ENCODE results near the gene AGO1.

The AGO1 gene

GRCh38 chr1:35925741-35926140, 42.7 kb downstream of the AGO1 start:
- H3K27me3 ChIP-seq (replicated peaks), result no peaks in the 10 kb centered on the region
- in situ Hi-C loops (cut with HindIII; ENCODE audit: low pct_ligation_motif_present, low sequenced_read_pairs), result no loop called here
- DNase-seq, result no peak
- no peak overlapping the region for H3K27ac ChIP-seq
- H3K36me3 ChIP-seq (replicated peaks), result peaks cover 4% of the 10 kb centered on the region
- no peak overlapping the region for H3K4me3 ChIP-seq (ENCODE audit: low read depth, low read length)
- TF ChIP-seq, protein P1, sequence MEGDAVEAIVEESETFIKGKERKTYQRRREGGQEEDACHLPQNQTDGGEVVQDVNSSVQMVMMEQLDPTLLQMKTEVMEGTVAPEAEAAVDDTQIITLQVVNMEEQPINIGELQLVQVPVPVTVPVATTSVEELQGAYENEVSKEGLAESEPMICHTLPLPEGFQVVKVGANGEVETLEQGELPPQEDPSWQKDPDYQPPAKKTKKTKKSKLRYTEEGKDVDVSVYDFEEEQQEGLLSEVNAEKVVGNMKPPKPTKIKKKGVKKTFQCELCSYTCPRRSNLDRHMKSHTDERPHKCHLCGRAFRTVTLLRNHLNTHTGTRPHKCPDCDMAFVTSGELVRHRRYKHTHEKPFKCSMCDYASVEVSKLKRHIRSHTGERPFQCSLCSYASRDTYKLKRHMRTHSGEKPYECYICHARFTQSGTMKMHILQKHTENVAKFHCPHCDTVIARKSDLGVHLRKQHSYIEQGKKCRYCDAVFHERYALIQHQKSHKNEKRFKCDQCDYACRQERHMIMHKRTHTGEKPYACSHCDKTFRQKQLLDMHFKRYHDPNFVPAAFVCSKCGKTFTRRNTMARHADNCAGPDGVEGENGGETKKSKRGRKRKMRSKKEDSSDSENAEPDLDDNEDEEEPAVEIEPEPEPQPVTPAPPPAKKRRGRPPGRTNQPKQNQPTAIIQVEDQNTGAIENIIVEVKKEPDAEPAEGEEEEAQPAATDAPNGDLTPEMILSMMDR (IDR thresholded peaks at IDR 0.05; ENCODE audit: low read depth, low read length, missing control alignments), result no peak

- DNase-seq, result no peak
- in situ Hi-C loops (cut with HindIII; ENCODE audit: low pct_ligation_motif_present, low sequenced_read_pairs), result no loop called here
- H3K36me3 ChIP-seq (replicated peaks), result peaks cover under 1% of the 10 kb centered on the region
- TF ChIP-seq, protein P1 (IDR thresholded peaks at IDR 0.05; ENCODE audit: low read depth, low read length, missing control alignments), result no peak
- H3K27ac ChIP-seq, result no peak overlapping the region
- no peak overlapping the region for H3K4me3 ChIP-seq (ENCODE audit: low read depth, low read length)
- no peaks in the 10 kb centered on the region for H3K27me3 ChIP-seq (replicated peaks)
Measured at GRCh38 chr1:35927472-35927871, 44.5 kb downstream of the AGO1 start.

GRCh38 chr1:35929730-35930592, 47.0 kb downstream of the AGO1 start:
- peak; percentile 33 for DNase-seq

GRCh38 chr1:35930593-35931445, 47.8 kb downstream of the AGO1 start, which contains the start of gene AGO3:
Gene AGO3 (plus strand): TSS chr1:35931105. CDS start chr1:35931427, 322 bp downstream.
- Histone ChIP-seq H3K27me3 (replicated peaks) (no peaks in the 10 kb centered on the region), H3K27ac (peak within 1 kb of the TSS; percentile 96), H3K4me3 (ENCODE audit: low read depth, low read length) (peak within 1 kb of the TSS; percentile 91), H3K36me3 (replicated peaks) (no peaks in the 10 kb centered on the region)
- TF ChIP-seq, protein P1 (IDR thresholded peaks at IDR 0.05; ENCODE audit: low read depth, low read length, missing control alignments), result no peak
- in situ Hi-C loops (cut with HindIII; ENCODE audit: low pct_ligation_motif_present, low sequenced_read_pairs), result no loop called here
- DNase-seq, result peak; percentile 54

More at GRCh38 chr1:35929730-35930592, 47.0 kb downstream of the AGO1 start:
- Histone ChIP-seq H3K4me3 (ENCODE audit: low read depth, low read length) (peak overlapping the region; percentile 91), H3K27ac (peak overlapping the region; percentile 96), H3K27me3 (replicated peaks) (no peaks in the 10 kb centered on the region), H3K36me3 (replicated peaks) (no peaks in the 10 kb centered on the region)
- TF ChIP-seq, protein P1 (IDR thresholded peaks at IDR 0.05; ENCODE audit: low read depth, low read length, missing control alignments), result no peak
- in situ Hi-C loops (cut with HindIII; ENCODE audit: low pct_ligation_motif_present, low sequenced_read_pairs), result no loop called here

DNA sequence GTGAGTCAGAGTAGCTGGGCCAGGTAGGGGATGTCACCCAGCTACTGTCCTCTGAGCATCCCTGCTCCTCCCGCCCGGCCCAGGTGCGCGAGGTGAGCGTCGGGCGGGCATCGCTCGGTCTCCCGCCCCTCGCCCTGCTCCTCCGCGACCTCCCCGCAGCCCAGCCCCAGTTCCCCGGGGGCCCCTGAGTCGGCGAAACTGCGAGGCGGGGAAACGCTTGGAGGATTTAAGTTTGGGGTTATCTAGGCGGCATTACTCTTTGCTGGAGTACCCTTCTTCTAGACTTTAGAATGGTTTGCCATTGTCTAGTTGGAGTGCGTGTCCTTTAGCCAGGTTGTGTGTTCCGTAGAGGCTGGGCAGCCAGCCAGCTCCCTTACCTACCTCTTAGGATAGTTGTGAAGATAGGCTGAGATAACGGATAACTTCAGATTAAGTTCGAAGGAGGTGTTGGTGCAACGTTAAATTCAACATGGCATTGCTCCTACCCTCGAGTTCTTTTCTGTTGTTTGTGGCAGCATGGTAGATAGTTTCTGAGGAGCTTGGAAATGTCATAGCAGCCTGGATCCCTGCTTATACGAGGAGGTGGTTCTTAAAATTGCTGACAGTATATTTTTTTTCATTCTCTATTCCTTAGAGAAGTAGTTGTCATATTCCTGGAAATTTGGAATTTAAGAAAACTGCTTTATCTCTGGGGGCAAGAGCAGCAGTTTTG, 48.6 kb downstream of the AGO1 start:
- Histone ChIP-seq H3K36me3 (replicated peaks) (no peaks in the 10 kb centered on the region), H3K4me3 (ENCODE audit: low read depth, low read length) (peak overlapping the region; percentile 91), H3K27me3 (replicated peaks) (no peaks in the 10 kb centered on the region), H3K27ac (peak overlapping the region; percentile 96)
- DNase-seq, result peak; percentile 9
- in situ Hi-C loops (cut with HindIII; ENCODE audit: low pct_ligation_motif_present, low sequenced_read_pairs), result no loop called here
- TF ChIP-seq, protein P1 (IDR thresholded peaks at IDR 0.05; ENCODE audit: low read depth, low read length, missing control alignments), result no peak

Measured in brain microvascular endothelial cell (primary cell).